GF-D8 (cell line): ENCODE data around the gene MIGA1.
A peak's percentile ranks its signal among the peaks of the same experiment; 100 is the strongest.
"Not testable (repeated sequence)": the region's sequence is repeated elsewhere in the genome, so short reads cannot be mapped to it uniquely, and the experiment has no call there.

ENCODE experiments used
- DNase-seq: peaks from one replicate; lab custom pipeline; 2025; lab: John Stamatoyannopoulos, UW

MIGA1 gene

GRCh38 chr1:77779529-77780281 is at the start of gene MIGA1:
MIGA1 (plus strand) TSS chr1:77779649; CDS start chr1:77783253, 3,604 bp downstream.
- DNase-seq = peak; percentile 71

GRCh38 chr1:77732090-77732489 is 47.4 kb upstream of the MIGA1 start:
- no peak for DNase-seq

GRCh38 chr1:77739235-77739634 is 40.2 kb upstream of the MIGA1 start:
- DNase-seq = peak; percentile 36

GRCh38 chr1:77741316-77741715 is 38.1 kb upstream of the MIGA1 start:
- DNase-seq = no peak

- no peak for DNase-seq
These were observed 37.4 kb upstream of the MIGA1 start for GRCh38 chr1:77742011-77742555.

- no peak for DNase-seq
These were observed 34.9 kb upstream of the MIGA1 start for GRCh38 chr1:77744576-77744975.

- DNase-seq = not testable (repeated sequence)
These were observed 30.0 kb upstream of the MIGA1 start for GRCh38 chr1:77749489-77749888.

GRCh38 chr1:77756052-77756754 is 23.2 kb upstream of the MIGA1 start:
- no peak for DNase-seq

- no peak for DNase-seq
These were observed 22.3 kb upstream of the MIGA1 start for GRCh38 chr1:77757066-77757584.

- no peak for DNase-seq
These were observed 21.8 kb upstream of the MIGA1 start for GRCh38 chr1:77757603-77758002.

- DNase-seq = peak; percentile 70
These were observed 20.1 kb upstream of the MIGA1 start, which contains the start of gene USP33 for GRCh38 chr1:77759071-77760028. USP33 (minus strand) TSS chr1:77759852; CDS start chr1:77741697, 18,155 bp downstream.

GRCh38 chr1:77762072-77762476 is 17.4 kb upstream of the MIGA1 start:
- DNase-seq = no peak

- no peak for DNase-seq
These were observed 11.4 kb upstream of the MIGA1 start for GRCh38 chr1:77768006-77768405.

- no peak for DNase-seq
These were observed 3.3 kb upstream of the MIGA1 start for GRCh38 chr1:77776007-77776700.

GRCh38 chr1:77781683-77782082 is 2.2 kb downstream of the MIGA1 start:
- no peak for DNase-seq

- no peak for DNase-seq
These were observed 3.7 kb downstream of the MIGA1 start for GRCh38 chr1:77783141-77783540.

- DNase-seq = not testable (repeated sequence)
These were observed 6.8 kb downstream of the MIGA1 start for GRCh38 chr1:77786093-77786741.

- no peak for DNase-seq
These were observed 15.1 kb downstream of the MIGA1 start for GRCh38 chr1:77794550-77794949.

- DNase-seq = no peak
These were observed 17.4 kb downstream of the MIGA1 start for GRCh38 chr1:77796695-77797405.

GRCh38 chr1:77797991-77798390 is 18.5 kb downstream of the MIGA1 start:
- no peak for DNase-seq
